ENCODE data around the gene SAT1. TPM values are rescaled to one million over a fixed set of nuclear protein-coding genes. Genes with fewer than 3 reads are reported as not detected.

Gene SAT1
- total and polyA plus RNA-seq, 9 donors: 58.7 to 3,021 (median 164) TPM

DNA sequence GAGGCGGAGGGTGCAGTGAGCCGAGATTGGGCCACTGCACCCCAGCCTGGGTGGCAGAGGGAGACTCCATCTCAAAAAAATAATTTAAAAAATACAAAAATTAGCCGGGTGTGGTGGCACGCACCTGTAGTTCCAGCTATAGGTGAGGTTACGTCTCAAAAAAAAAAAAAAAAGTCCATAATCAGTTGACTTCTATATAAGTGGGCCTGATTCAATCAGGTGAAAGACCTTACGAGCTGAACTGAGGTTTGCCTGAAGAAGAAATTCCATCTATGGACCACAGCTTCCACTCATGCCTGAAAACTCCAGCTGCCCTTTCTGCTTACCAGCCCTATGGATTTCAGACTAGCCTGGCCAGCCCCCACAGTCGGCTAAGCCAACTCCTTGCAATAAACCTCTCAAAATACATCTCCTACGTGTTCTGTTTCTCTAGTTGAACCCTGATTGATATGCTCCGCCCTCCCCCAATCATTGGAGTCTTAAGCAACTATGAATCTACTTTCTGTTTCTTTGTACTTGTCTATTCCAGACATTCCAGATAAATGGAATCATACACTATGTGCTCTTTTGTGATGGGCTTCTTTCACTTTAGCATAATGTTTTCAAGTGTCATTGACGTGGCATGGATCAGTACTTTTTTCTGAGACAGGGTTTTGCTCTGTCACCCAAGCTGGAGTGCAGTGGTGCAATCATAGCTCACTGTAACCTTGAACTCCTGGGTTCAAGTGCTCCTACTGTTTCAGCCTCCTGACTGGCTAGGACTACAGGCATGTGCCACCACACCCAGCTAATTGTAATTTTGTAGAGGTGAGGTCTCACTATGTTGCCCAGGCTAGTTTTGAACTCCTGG, 36.6 kb downstream of the SAT1 start:
- H3K4me1 ChIP-seq (ENCODE audit: insufficient read depth): no peaks in the 10 kb centered on the region
- no peak for DNase-seq
- no peaks in the 10 kb centered on the region for H3K36me3 ChIP-seq
- H3K4me3 ChIP-seq: no peak overlapping the region
- no peaks in the 10 kb centered on the region for H3K9me3 ChIP-seq
- H3K27ac ChIP-seq: no peak overlapping the region
- no peak for TF ChIP-seq POLR2A (IDR thresholded peaks at IDR 0.05)
- no peak for TF ChIP-seq EP300 (IDR thresholded peaks at IDR 0.05)
- TF ChIP-seq, protein P1, sequence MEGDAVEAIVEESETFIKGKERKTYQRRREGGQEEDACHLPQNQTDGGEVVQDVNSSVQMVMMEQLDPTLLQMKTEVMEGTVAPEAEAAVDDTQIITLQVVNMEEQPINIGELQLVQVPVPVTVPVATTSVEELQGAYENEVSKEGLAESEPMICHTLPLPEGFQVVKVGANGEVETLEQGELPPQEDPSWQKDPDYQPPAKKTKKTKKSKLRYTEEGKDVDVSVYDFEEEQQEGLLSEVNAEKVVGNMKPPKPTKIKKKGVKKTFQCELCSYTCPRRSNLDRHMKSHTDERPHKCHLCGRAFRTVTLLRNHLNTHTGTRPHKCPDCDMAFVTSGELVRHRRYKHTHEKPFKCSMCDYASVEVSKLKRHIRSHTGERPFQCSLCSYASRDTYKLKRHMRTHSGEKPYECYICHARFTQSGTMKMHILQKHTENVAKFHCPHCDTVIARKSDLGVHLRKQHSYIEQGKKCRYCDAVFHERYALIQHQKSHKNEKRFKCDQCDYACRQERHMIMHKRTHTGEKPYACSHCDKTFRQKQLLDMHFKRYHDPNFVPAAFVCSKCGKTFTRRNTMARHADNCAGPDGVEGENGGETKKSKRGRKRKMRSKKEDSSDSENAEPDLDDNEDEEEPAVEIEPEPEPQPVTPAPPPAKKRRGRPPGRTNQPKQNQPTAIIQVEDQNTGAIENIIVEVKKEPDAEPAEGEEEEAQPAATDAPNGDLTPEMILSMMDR (IDR thresholded peaks at IDR 0.05): no peak
- no peaks in the 10 kb centered on the region for H3K27me3 ChIP-seq
- intact Hi-C loops (cut with DNase I): no loop called here
- 81 to 84% (median 82%) methylated on average over 10 of the region's 10 CpGs for WGBS, 3 donors

DNA sequence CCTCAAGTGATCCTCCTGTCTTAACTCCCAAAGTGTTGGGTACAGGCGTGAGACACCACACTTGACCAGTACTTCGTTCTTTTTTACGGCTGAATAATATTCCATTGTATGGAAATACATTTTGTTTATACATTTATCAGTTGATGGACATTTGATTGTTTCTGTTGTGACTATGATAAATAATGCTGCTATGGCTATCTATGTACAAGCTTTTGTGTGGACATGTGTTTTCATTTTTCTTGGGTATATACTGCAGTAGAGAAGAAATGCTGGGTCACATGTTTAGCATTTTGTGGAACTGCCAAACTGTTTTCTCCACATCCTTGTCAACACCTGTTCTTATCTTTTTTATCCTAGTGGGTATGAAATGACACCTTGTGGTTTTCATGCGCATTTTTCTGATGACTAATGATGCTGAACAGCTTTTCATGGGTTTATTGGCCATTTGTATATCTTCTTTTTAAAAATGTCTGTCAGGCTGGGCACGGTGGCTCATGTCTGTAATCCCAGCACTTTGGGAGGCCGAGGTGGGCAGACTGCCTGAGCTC, 37.3 kb downstream of the SAT1 start:
- 83 to 91% (median 91%) methylated on average over 6 of the region's 6 CpGs for WGBS, 3 donors
- Histone ChIP-seq H3K27me3 (no peaks in the 10 kb centered on the region), H3K4me1 (ENCODE audit: insufficient read depth) (no peaks in the 10 kb centered on the region), H3K27ac (no peak overlapping the region), H3K36me3 (no peaks in the 10 kb centered on the region), H3K9me3 (no peaks in the 10 kb centered on the region), H3K4me3 (no peak overlapping the region)
- TF ChIP-seq, protein P1 (IDR thresholded peaks at IDR 0.05): no peak
- TF ChIP-seq POLR2A (IDR thresholded peaks at IDR 0.05) (no peak), EP300 (IDR thresholded peaks at IDR 0.05) (no peak)
- no peak for DNase-seq
- intact Hi-C loops (cut with DNase I): no loop called here

DNA sequence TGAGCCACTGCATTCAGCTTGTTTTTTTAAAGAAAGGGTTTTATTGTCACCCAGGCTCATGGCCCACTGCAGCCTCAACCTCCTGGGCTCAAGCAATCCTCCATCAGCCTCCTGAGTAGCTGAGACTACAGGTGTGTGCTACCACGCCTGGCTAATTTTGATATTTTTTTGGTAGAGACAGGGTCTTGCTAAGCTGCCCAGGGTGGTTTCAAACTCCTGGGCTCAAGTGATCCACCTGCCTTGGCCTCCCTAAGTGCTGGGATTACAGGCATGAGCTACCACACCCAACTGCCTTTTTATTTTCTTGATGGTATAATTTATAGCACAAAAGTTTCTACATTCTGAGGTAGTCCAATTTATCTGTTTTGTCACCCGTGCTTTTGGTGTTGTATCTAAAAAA, 38.9 kb downstream of the SAT1 start:
- Histone ChIP-seq H3K27ac (no peak overlapping the region), H3K9me3 (no peaks in the 10 kb centered on the region), H3K27me3 (no peaks in the 10 kb centered on the region), H3K4me1 (ENCODE audit: insufficient read depth) (no peaks in the 10 kb centered on the region), H3K4me3 (no peak overlapping the region), H3K36me3 (no peaks in the 10 kb centered on the region)
- DNase-seq: no peak
- TF ChIP-seq, protein P1 (IDR thresholded peaks at IDR 0.05): no peak
- TF ChIP-seq EP300 (IDR thresholded peaks at IDR 0.05) (no peak), POLR2A (IDR thresholded peaks at IDR 0.05) (no peak)
- 62 to 77% (median 66%) methylated on average over 2 of the region's 2 CpGs for WGBS, 3 donors
- intact Hi-C loops (cut with DNase I): no loop called here

DNA sequence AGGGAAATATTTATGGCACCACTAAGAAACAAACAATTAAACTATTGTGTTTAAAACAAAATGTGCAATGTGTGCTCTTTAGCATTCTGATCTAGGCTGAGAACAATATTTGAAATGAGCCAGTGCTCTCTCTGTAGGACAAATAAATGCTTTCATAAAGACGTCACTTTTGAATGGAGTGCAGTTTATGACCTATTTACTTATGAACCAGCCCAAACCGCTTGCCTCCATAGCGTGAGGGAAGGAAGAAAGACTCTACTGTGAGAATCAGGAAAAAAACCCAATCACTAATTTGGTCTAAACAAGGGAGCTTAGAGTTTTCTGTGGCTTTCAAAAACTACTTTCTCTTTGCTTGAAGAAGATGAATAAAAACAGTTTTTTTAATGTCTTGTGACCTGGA, 39.4 kb downstream of the SAT1 start:
- WGBS, 3 donors: 53 to 61% (median 53%) methylated on average over 3 of the region's 3 CpGs
- intact Hi-C loops (cut with DNase I): no loop called here
- no peak for DNase-seq
- TF ChIP-seq EP300 (IDR thresholded peaks at IDR 0.05): no peak
- TF ChIP-seq POLR2A (IDR thresholded peaks at IDR 0.05): no peak
- TF ChIP-seq, protein P1 (IDR thresholded peaks at IDR 0.05): no peak
- no peaks in the 10 kb centered on the region for H3K4me1 ChIP-seq (ENCODE audit: insufficient read depth)
- H3K36me3 ChIP-seq: no peaks in the 10 kb centered on the region
- H3K27ac ChIP-seq: no peak overlapping the region
- no peak overlapping the region for H3K4me3 ChIP-seq
- H3K9me3 ChIP-seq: no peaks in the 10 kb centered on the region
- no peaks in the 10 kb centered on the region for H3K27me3 ChIP-seq
